ENCODE data around the gene U2SURP.
"Not testable (repeated sequence)": the region's sequence is repeated elsewhere in the genome, so short reads cannot be mapped to it uniquely, and the experiment has no call there.

The U2SURP gene

GRCh38 chr3:143031796-143032387 lies 30.5 kb downstream of the U2SURP start:
- not testable (repeated sequence) for H3K27ac ChIP-seq (ENCODE audit: low read length); H3K9me3 ChIP-seq (ENCODE audit: insufficient read depth, low read depth, low read length); H3K9ac ChIP-seq (ENCODE audit: low read depth, low read length); H3K27me3 ChIP-seq (ENCODE audit: insufficient read depth, low read length); H3K4me3 ChIP-seq (ENCODE audit: low read length); H3K4me1 ChIP-seq (ENCODE audit: insufficient read depth, low read length)
- H3K36me3 ChIP-seq (ENCODE audit: insufficient read depth, low read depth, low read length): peaks cover 97% of the 10 kb centered on the region

GRCh38 chr3:143035466-143036211 lies 34.3 kb downstream of the U2SURP start:
- Histone ChIP-seq H3K4me1 (ENCODE audit: insufficient read depth, low read length) (no peaks in the 10 kb centered on the region), H3K9me3 (ENCODE audit: insufficient read depth, low read depth, low read length) (no peaks in the 10 kb centered on the region), H3K27ac (ENCODE audit: low read length) (no peak overlapping the region), H3K36me3 (ENCODE audit: insufficient read depth, low read depth, low read length) (peaks cover 97% of the 10 kb centered on the region), H3K27me3 (ENCODE audit: insufficient read depth, low read length) (no peaks in the 10 kb centered on the region), H3K9ac (ENCODE audit: low read depth, low read length) (no peak overlapping the region), H3K4me3 (ENCODE audit: low read length) (no peak overlapping the region)

GRCh38 chr3:143036557-143036956 lies 35.2 kb downstream of the U2SURP start:
- peaks cover 93% of the 10 kb centered on the region for H3K36me3 ChIP-seq (ENCODE audit: insufficient read depth, low read depth, low read length)
- H3K27ac ChIP-seq (ENCODE audit: low read length): no peak overlapping the region
- H3K9me3 ChIP-seq (ENCODE audit: insufficient read depth, low read depth, low read length): no peaks in the 10 kb centered on the region
- no peaks in the 10 kb centered on the region for H3K4me1 ChIP-seq (ENCODE audit: insufficient read depth, low read length)
- H3K9ac ChIP-seq (ENCODE audit: low read depth, low read length): no peak overlapping the region
- no peak overlapping the region for H3K4me3 ChIP-seq (ENCODE audit: low read length)
- no peaks in the 10 kb centered on the region for H3K27me3 ChIP-seq (ENCODE audit: insufficient read depth, low read length)

- no peak overlapping the region for H3K4me3 ChIP-seq (ENCODE audit: low read length)
- H3K4me1 ChIP-seq (ENCODE audit: insufficient read depth, low read length): no peaks in the 10 kb centered on the region
- H3K36me3 ChIP-seq (ENCODE audit: insufficient read depth, low read depth, low read length): peaks cover 95% of the 10 kb centered on the region
- no peaks in the 10 kb centered on the region for H3K27me3 ChIP-seq (ENCODE audit: insufficient read depth, low read length)
- no peaks in the 10 kb centered on the region for H3K9me3 ChIP-seq (ENCODE audit: insufficient read depth, low read depth, low read length)
- no peak overlapping the region for H3K9ac ChIP-seq (ENCODE audit: low read depth, low read length)
- H3K27ac ChIP-seq (ENCODE audit: low read length): no peak overlapping the region
Observed at GRCh38 chr3:143037867-143038266, 36.5 kb downstream of the U2SURP start.

- Histone ChIP-seq H3K4me3 (ENCODE audit: low read length) (no peak overlapping the region), H3K27ac (ENCODE audit: low read length) (no peak overlapping the region), H3K27me3 (ENCODE audit: insufficient read depth, low read length) (no peaks in the 10 kb centered on the region), H3K9me3 (ENCODE audit: insufficient read depth, low read depth, low read length) (0 out of 2 replicates have a peak, but pooled peaks cover under 1% of the 10 kb centered on the region), H3K4me1 (ENCODE audit: insufficient read depth, low read length) (no peaks in the 10 kb centered on the region), H3K36me3 (ENCODE audit: insufficient read depth, low read depth, low read length) (peaks cover 94% of the 10 kb centered on the region), H3K9ac (ENCODE audit: low read depth, low read length) (no peak overlapping the region)
Observed at GRCh38 chr3:143040261-143040879, 39.0 kb downstream of the U2SURP start.

GRCh38 chr3:143041903-143042302 lies 40.5 kb downstream of the U2SURP start:
- H3K4me1 ChIP-seq (ENCODE audit: insufficient read depth, low read length): no peaks in the 10 kb centered on the region
- no peak overlapping the region for H3K9ac ChIP-seq (ENCODE audit: low read depth, low read length)
- H3K27ac ChIP-seq (ENCODE audit: low read length): no peak overlapping the region
- no peaks in the 10 kb centered on the region for H3K27me3 ChIP-seq (ENCODE audit: insufficient read depth, low read length)
- no peak overlapping the region for H3K4me3 ChIP-seq (ENCODE audit: low read length)
- H3K9me3 ChIP-seq (ENCODE audit: insufficient read depth, low read depth, low read length): 0 out of 2 replicates have a peak, but pooled peaks cover 4% of the 10 kb centered on the region
- H3K36me3 ChIP-seq (ENCODE audit: insufficient read depth, low read depth, low read length): peaks cover 87% of the 10 kb centered on the region

- H3K4me1 ChIP-seq (ENCODE audit: insufficient read depth, low read length): no peaks in the 10 kb centered on the region
- H3K9ac ChIP-seq (ENCODE audit: low read depth, low read length): no peak overlapping the region
- H3K27me3 ChIP-seq (ENCODE audit: insufficient read depth, low read length): no peaks in the 10 kb centered on the region
- 0 out of 2 replicates have a peak, but pooled peaks cover 4% of the 10 kb centered on the region for H3K9me3 ChIP-seq (ENCODE audit: insufficient read depth, low read depth, low read length)
- H3K27ac ChIP-seq (ENCODE audit: low read length): no peak overlapping the region
- no peak overlapping the region for H3K4me3 ChIP-seq (ENCODE audit: low read length)
- H3K36me3 ChIP-seq (ENCODE audit: insufficient read depth, low read depth, low read length): peaks cover 74% of the 10 kb centered on the region
Observed at GRCh38 chr3:143045639-143046038, 44.3 kb downstream of the U2SURP start.

GRCh38 chr3:143046075-143046474 lies 44.7 kb downstream of the U2SURP start:
- not testable (repeated sequence) for H3K9ac ChIP-seq (ENCODE audit: low read depth, low read length); H3K27ac ChIP-seq (ENCODE audit: low read length); H3K27me3 ChIP-seq (ENCODE audit: insufficient read depth, low read length); H3K4me3 ChIP-seq (ENCODE audit: low read length); H3K4me1 ChIP-seq (ENCODE audit: insufficient read depth, low read length); H3K9me3 ChIP-seq (ENCODE audit: insufficient read depth, low read depth, low read length)
- H3K36me3 ChIP-seq (ENCODE audit: insufficient read depth, low read depth, low read length): peaks cover 74% of the 10 kb centered on the region

- no peaks in the 10 kb centered on the region for H3K9me3 ChIP-seq (ENCODE audit: insufficient read depth, low read depth, low read length)
- H3K4me3 ChIP-seq (ENCODE audit: low read length): no peak overlapping the region
- H3K9ac ChIP-seq (ENCODE audit: low read depth, low read length): no peak overlapping the region
- peaks cover 92% of the 10 kb centered on the region for H3K36me3 ChIP-seq (ENCODE audit: insufficient read depth, low read depth, low read length)
- H3K4me1 ChIP-seq (ENCODE audit: insufficient read depth, low read length): no peaks in the 10 kb centered on the region
- no peak overlapping the region for H3K27ac ChIP-seq (ENCODE audit: low read length)
- no peaks in the 10 kb centered on the region for H3K27me3 ChIP-seq (ENCODE audit: insufficient read depth, low read length)
Observed at GRCh38 chr3:143054011-143054410, 52.6 kb downstream of the U2SURP start.

- no peak overlapping the region for H3K9ac ChIP-seq (ENCODE audit: low read depth, low read length)
- H3K4me1 ChIP-seq (ENCODE audit: insufficient read depth, low read length): no peaks in the 10 kb centered on the region
- no peaks in the 10 kb centered on the region for H3K9me3 ChIP-seq (ENCODE audit: insufficient read depth, low read depth, low read length)
- H3K27me3 ChIP-seq (ENCODE audit: insufficient read depth, low read length): no peaks in the 10 kb centered on the region
- H3K36me3 ChIP-seq (ENCODE audit: insufficient read depth, low read depth, low read length): peaks cover 73% of the 10 kb centered on the region
- H3K27ac ChIP-seq (ENCODE audit: low read length): no peak overlapping the region
- H3K4me3 ChIP-seq (ENCODE audit: low read length): no peak overlapping the region
Observed at GRCh38 chr3:143056372-143056771, 55.0 kb downstream of the U2SURP start.

- Histone ChIP-seq H3K9me3 (ENCODE audit: insufficient read depth, low read depth, low read length) (no peaks in the 10 kb centered on the region), H3K36me3 (ENCODE audit: insufficient read depth, low read depth, low read length) (peaks cover 33% of the 10 kb centered on the region), H3K27ac (ENCODE audit: low read length) (no peak overlapping the region), H3K9ac (ENCODE audit: low read depth, low read length) (no peak overlapping the region), H3K27me3 (ENCODE audit: insufficient read depth, low read length) (no peaks in the 10 kb centered on the region), H3K4me1 (ENCODE audit: insufficient read depth, low read length) (no peaks in the 10 kb centered on the region), H3K4me3 (ENCODE audit: low read length) (no peak overlapping the region)
Observed at GRCh38 chr3:143060906-143061305, 59.5 kb downstream of the U2SURP start.

GRCh38 chr3:143063018-143063417 lies 61.6 kb downstream of the U2SURP start:
- no peak overlapping the region for H3K9ac ChIP-seq (ENCODE audit: low read depth, low read length)
- no peaks in the 10 kb centered on the region for H3K9me3 ChIP-seq (ENCODE audit: insufficient read depth, low read depth, low read length)
- H3K36me3 ChIP-seq (ENCODE audit: insufficient read depth, low read depth, low read length): peaks cover 17% of the 10 kb centered on the region
- H3K4me3 ChIP-seq (ENCODE audit: low read length): no peak overlapping the region
- peaks cover 5% of the 10 kb centered on the region; the same call in 1 of the 2 replicates for H3K4me1 ChIP-seq (ENCODE audit: insufficient read depth, low read length)
- no peak overlapping the region for H3K27ac ChIP-seq (ENCODE audit: low read length)
- H3K27me3 ChIP-seq (ENCODE audit: insufficient read depth, low read length): no peaks in the 10 kb centered on the region
